Osteocyte (in vitro differentiated cells): ENCODE data around the gene TACC2. TPM values are rescaled to one million over a fixed set of nuclear protein-coding genes. Genes with fewer than 3 reads are reported as not detected.

Experiments
- DNase-seq: peaks from one replicate; pipeline ENCODE4 v3.0.0; 2021; ENCODE audit warnings: mixed read lengths; ENCODE audit not compliant: unreplicated experiment; ENCODE audit errors: extremely low spot score
- H3K27ac Mint-ChIP-seq: one replicate; pipeline ENCODE4 v1.8.0; 2021; ENCODE audit warnings: mild to moderate bottlenecking, mixed read lengths; ENCODE audit not compliant: unreplicated experiment
- H3K27me3 Mint-ChIP-seq: one replicate; pipeline ENCODE4 v1.8.0; 2021; ENCODE audit warnings: mixed read lengths; ENCODE audit not compliant: unreplicated experiment
- H3K36me3 Mint-ChIP-seq: one replicate; pipeline ENCODE4 v1.8.0; 2021; ENCODE audit warnings: mixed read lengths; ENCODE audit not compliant: unreplicated experiment
- H3K4me1 Mint-ChIP-seq: one replicate; pipeline ENCODE4 v1.8.0; 2021; ENCODE audit warnings: mixed read lengths; ENCODE audit not compliant: unreplicated experiment
- H3K4me3 Mint-ChIP-seq: one replicate; pipeline ENCODE4 v1.8.0; 2021; ENCODE audit warnings: mild to moderate bottlenecking, moderate library complexity, mixed read lengths; ENCODE audit not compliant: unreplicated experiment
- H3K9me3 Mint-ChIP-seq: one replicate; pipeline ENCODE4 v1.8.0; 2021; ENCODE audit warnings: mixed read lengths; ENCODE audit not compliant: unreplicated experiment
- total RNA-seq: library from RNA; stranded (reverse); gene quantifications from 2 replicates; pipeline ENCODE4 v1.2.1, GENCODE V29; 2021
- TF ChIP-seq, protein P1 (sequence below): fragments of 200-600 bp; sonication (generic); IDR thresholded peaks from 2 replicates; pipeline ENCODE4 v1.5.0; 2021; ENCODE audit warnings: antibody characterized with exemption, mild to moderate bottlenecking, moderate library complexity

Gene TACC2
- total RNA-seq, 1 donor from 2014 or later: 64.2 TPM

DNA sequence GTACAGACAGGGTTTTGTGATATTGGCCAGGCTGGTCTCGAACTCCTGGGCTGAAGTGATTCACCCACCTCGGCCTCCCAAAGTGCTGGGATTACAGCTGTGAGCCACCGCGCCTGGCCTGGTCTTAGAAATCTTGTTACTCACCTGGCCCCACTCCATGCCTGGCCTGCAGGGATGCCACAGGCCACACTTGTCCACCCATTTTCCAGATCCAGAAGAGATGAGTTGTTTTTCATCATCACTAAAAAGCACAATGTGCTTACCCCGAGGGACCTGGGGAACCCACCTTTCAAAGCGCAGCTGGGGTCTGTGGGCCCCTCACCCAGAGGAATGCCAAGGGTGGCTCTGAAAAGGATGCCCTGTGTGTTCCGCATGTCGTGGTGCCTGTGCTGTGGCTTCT is 134.2 kb downstream of the TACC2 start:
- H3K4me3 Mint-ChIP-seq: no peak overlapping the region
- no peak for DNase-seq
- TF ChIP-seq, protein P1, sequence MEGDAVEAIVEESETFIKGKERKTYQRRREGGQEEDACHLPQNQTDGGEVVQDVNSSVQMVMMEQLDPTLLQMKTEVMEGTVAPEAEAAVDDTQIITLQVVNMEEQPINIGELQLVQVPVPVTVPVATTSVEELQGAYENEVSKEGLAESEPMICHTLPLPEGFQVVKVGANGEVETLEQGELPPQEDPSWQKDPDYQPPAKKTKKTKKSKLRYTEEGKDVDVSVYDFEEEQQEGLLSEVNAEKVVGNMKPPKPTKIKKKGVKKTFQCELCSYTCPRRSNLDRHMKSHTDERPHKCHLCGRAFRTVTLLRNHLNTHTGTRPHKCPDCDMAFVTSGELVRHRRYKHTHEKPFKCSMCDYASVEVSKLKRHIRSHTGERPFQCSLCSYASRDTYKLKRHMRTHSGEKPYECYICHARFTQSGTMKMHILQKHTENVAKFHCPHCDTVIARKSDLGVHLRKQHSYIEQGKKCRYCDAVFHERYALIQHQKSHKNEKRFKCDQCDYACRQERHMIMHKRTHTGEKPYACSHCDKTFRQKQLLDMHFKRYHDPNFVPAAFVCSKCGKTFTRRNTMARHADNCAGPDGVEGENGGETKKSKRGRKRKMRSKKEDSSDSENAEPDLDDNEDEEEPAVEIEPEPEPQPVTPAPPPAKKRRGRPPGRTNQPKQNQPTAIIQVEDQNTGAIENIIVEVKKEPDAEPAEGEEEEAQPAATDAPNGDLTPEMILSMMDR: no peak
- peaks cover 56% of the 10 kb centered on the region for H3K4me1 Mint-ChIP-seq
- H3K27ac Mint-ChIP-seq: no peak overlapping the region
- H3K9me3 Mint-ChIP-seq: peaks cover 3% of the 10 kb centered on the region
- peaks cover 4% of the 10 kb centered on the region for H3K36me3 Mint-ChIP-seq
- no peaks in the 10 kb centered on the region for H3K27me3 Mint-ChIP-seq

DNA sequence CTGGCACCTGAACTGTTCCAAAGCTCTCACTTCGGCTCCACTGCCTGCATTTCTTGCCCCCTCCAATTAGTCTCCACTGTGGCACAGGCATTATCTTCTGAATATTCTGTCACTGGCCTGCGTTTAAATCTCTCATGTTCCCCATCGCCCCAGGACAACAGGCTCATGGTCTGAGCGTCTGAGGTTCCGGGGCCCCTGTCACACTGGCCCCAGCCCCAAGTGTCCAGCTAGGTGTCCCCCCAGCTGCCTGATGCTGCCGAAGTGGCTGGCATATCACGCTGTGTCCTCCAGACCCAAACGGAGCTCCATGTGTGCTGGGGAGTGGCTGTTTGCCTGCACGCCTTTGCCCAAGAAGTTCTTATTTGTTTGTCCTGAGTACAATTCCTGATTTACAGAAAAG is 135.4 kb downstream of the TACC2 start:
- TF ChIP-seq, protein P1: no peak
- peaks cover 53% of the 10 kb centered on the region for H3K4me1 Mint-ChIP-seq
- peak overlapping the region; percentile 42 for H3K27ac Mint-ChIP-seq
- no peak for DNase-seq
- H3K27me3 Mint-ChIP-seq: no peaks in the 10 kb centered on the region
- H3K36me3 Mint-ChIP-seq: peaks cover 4% of the 10 kb centered on the region
- H3K4me3 Mint-ChIP-seq: no peak overlapping the region
- peaks cover 3% of the 10 kb centered on the region for H3K9me3 Mint-ChIP-seq

DNA sequence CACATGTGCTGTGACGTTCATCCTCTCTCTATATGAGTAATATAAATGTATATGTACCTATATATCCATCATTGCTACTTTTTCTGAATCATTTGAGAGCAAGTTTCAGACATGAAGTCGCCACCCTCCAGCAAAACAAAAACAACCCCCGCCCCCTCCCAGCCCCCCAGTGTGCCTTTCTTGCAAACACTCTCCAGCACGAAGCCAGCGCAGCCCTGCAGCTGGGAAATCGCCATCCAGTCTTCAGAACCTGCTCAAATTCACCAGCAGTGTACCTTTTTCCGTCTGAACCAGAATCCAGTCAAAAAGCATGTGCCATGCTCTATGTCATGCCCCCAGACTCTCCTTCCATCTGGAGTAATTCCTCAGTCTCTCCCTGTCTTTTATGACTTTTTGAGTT is 135.8 kb downstream of the TACC2 start:
- no peaks in the 10 kb centered on the region for H3K27me3 Mint-ChIP-seq
- H3K9me3 Mint-ChIP-seq: peaks cover 3% of the 10 kb centered on the region
- no peak for DNase-seq
- no peak overlapping the region for H3K27ac Mint-ChIP-seq
- H3K4me1 Mint-ChIP-seq: peaks cover 52% of the 10 kb centered on the region
- TF ChIP-seq, protein P1: no peak
- no peak overlapping the region for H3K4me3 Mint-ChIP-seq
- peaks cover 4% of the 10 kb centered on the region for H3K36me3 Mint-ChIP-seq

DNA sequence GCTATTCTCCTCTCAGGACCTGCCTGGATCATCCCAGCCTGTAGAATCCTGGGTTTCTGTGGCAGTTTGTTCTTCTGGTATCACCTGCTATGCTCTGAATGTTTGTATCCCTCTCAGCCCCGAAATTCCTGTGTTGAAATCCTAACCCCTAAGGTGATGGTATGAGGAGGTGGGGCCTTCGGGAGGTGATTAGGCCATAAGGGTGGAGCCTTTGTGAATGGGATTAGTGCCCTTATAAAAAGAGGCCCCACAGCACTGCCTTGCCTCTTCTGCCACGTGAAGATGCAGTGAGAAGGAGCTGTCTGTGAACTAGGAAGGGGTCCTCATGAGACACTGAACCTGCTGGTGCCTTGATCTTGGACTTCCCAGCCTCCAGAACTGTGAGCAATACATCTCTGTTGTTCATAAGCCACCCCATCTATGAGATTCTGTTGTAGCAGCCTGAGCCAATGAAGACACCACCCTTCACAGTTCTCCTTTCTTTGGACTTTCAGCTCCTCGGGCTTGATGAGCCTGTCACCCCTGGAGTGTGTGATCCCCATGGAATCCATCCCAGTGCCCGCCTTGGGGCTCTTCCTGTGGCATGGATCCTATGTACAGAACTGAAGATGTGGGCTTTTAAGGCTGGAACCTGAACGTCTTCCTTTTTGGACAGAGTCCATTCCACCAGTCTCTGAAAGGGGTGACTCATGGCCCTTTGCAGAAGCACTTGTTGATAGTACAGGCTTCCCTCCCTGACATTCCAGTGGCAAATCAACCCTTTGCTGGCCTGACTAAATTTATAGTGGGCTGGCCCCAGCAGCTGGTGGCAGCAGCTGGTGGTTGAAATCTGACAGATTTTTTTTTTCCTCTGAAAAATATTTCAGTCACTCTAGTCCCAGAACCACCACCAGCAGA is 138.0 kb downstream of the TACC2 start:
- Mint-ChIP-seq H3K9me3 (peaks cover 3% of the 10 kb centered on the region), H3K27ac (peak overlapping the region; percentile 97), H3K4me1 (peaks cover 52% of the 10 kb centered on the region), H3K4me3 (peak overlapping the region; percentile 70), H3K27me3 (no peaks in the 10 kb centered on the region), H3K36me3 (peaks cover 4% of the 10 kb centered on the region)
- TF ChIP-seq, protein P1: no peak
- DNase-seq: no peak

DNA sequence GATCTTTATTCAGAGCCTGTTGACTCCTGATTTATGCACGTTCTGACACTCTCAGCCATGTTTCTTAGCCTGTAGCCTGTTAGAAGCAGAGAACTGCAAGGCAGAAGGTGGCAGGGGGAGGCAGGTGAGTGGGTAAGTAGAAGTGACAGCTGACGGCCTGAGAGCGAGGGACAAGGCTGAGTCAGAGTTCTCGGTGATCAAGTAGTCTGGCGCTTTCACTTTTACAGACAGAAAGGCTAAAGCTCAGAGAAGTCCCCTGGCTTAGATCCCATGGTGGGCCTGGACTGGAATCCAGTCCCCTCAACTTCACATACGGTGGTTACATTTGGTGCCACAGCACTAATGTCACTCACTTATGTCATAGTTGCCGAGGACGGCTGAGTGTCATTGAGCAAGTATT is 139.0 kb downstream of the TACC2 start:
- H3K36me3 Mint-ChIP-seq: peaks cover 6% of the 10 kb centered on the region
- TF ChIP-seq, protein P1: no peak
- H3K27ac Mint-ChIP-seq: peak overlapping the region; percentile 97
- H3K9me3 Mint-ChIP-seq: peaks cover 3% of the 10 kb centered on the region
- DNase-seq: no peak
- peaks cover 60% of the 10 kb centered on the region for H3K4me1 Mint-ChIP-seq
- H3K27me3 Mint-ChIP-seq: no peaks in the 10 kb centered on the region
- H3K4me3 Mint-ChIP-seq: peak overlapping the region; percentile 70
